Measurements from ENCODE around the gene STIMATE.

The STIMATE gene

DNA sequence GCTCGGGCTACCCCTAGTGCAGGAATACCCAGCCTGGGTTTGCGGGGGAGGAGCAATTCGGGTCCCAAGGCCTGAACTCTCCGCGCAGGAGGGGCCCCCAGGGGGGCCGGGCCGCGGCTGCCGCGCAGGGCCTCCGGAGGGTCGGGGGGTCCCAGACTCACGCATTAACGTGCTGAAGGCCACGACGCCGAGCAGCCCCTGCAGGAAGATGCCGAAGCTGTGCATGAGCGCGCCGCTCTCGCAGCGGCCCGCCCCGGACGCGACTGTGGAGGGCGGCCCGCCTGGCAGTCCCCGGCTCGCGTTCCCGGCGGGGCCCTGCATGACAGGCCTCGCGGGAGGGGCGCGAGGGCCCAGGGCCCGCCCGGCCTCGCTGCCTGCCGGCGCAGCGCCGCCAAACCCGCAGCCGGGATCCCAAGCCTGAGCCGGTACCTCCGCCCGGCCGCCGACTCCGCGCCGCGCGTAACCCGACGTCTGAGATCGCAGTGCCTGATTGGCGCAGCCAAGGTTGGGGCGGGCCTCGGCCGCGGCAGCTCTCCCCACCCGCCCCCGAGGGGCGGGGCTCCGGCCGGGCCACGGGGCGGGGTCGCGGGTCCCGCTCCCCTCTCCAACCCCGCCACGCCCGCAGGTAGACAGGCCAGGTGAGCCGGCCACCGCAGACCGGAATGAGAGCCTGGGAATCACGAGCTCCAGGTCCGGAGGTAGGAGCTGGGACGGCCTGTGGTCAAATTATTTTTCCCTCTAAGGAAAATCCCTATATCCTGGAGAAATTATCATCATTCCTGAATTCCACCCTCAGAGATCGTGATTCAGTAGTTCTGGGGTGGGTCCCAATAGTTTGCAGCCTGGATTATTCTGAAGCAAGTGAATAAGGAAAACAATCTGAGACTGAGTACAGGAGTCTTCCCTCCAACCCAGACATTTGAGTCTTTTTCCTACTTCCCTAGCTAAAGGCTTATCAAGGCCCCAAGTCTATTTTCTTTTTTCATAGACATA is at the start of gene STIMATE:
STIMATE (minus strand) TSS at position 419 of the 993 bp plus-strand sequence; CDS start at position 321, 98 bp downstream.
- H3K4me1 ChIP-seq (ENCODE audit: control insufficient read depth, insufficient read depth, low read length) = no peaks in the 10 kb centered on the region
- H3K4me3 ChIP-seq (ENCODE audit: low read depth, low read length) = peak within 1 kb of the TSS; percentile 66
- POLR2A ChIA-PET = no interaction called here
- CTCF ChIA-PET = interaction anchor here (0.9 kb wide), 1 partner anchor 176 kb away, joined by 3 read pairs; no protein-coding TSS in a partner anchor
- peak within 1 kb of the TSS; percentile 38; the same call in 1 of the 2 replicates for H3K27ac ChIP-seq (ENCODE audit: extremely low read depth, low read depth, low read length)
- peaks cover 0 to 26% of the 10 kb centered on the region in 2 experiments; a peak in 1 of 3 replicates for H3K36me3 ChIP-seq (ENCODE audit: control insufficient read depth in 2 of 2, insufficient read depth in 1 of 2, low read length in 2 of 2)
- no peaks in the 10 kb centered on the region for H3K9me3 ChIP-seq (ENCODE audit: control insufficient read depth, insufficient read depth, low read depth, low read length)
- no peak for TF ChIP-seq ZBTB1 (tag by site-specific recombination; IDR thresholded peaks at IDR 0.05)
- peak; percentile 70 for TF ChIP-seq GLIS1 (tag by site-specific recombination; IDR thresholded peaks at IDR 0.05)
- TF ChIP-seq, protein P1, sequence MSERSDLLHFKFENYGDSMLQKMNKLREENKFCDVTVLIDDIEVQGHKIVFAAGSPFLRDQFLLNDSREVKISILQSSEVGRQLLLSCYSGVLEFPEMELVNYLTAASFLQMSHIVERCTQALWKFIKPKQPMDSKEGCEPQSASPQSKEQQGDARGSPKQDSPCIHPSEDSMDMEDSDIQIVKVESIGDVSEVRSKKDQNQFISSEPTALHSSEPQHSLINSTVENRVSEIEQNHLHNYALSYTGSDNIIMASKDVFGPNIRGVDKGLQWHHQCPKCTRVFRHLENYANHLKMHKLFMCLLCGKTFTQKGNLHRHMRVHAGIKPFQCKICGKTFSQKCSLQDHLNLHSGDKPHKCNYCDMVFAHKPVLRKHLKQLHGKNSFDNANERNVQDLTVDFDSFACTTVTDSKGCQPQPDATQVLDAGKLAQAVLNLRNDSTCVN (tag by site-specific recombination; optimal IDR thresholded peaks at IDR 0.05) = peak; percentile 57
- TF ChIP-seq, protein P2, sequence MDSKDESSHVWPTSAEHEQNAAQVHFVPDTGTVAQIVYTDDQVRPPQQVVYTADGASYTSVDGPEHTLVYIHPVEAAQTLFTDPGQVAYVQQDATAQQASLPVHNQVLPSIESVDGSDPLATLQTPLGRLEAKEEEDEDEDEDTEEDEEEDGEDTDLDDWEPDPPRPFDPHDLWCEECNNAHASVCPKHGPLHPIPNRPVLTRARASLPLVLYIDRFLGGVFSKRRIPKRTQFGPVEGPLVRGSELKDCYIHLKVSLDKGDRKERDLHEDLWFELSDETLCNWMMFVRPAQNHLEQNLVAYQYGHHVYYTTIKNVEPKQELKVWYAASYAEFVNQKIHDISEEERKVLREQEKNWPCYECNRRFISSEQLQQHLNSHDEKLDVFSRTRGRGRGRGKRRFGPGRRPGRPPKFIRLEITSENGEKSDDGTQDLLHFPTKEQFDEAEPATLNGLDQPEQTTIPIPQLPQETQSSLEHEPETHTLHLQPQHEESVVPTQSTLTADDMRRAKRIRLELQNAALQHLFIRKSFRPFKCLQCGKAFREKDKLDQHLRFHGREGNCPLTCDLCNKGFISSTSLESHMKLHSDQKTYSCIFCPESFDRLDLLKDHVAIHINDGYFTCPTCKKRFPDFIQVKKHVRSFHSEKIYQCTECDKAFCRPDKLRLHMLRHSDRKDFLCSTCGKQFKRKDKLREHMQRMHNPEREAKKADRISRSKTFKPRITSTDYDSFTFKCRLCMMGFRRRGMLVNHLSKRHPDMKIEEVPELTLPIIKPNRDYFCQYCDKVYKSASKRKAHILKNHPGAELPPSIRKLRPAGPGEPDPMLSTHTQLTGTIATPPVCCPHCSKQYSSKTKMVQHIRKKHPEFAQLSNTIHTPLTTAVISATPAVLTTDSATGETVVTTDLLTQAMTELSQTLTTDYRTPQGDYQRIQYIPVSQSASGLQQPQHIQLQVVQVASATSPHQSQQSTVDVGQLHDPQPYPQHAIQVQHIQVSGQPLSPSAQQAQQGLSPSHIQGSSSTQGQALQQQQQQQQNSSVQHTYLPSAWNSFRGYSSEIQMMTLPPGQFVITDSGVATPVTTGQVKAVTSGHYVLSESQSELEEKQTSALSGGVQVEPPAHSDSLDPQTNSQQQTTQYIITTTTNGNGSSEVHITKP (tag by site-specific recombination; IDR thresholded peaks at IDR 0.05) = no peak
- TF ChIP-seq ZNF76 (tag by site-specific recombination; IDR thresholded peaks at IDR 0.05; ENCODE audit: borderline replicate concordance, low read depth) = 0 out of 2 replicates have a peak, but pooled peaks have one; percentile 11
- TF ChIP-seq ZNF37A (tag by site-specific recombination; IDR thresholded peaks at IDR 0.05) = no peak
- 0 out of 2 replicates have a peak, but pooled peaks have one; percentile 29 for TF ChIP-seq ZIC2 (tag by site-specific recombination; IDR thresholded peaks at IDR 0.05)
- TF ChIP-seq YY1 (tag by site-specific recombination; IDR thresholded peaks at IDR 0.05) = no peak
- TF ChIP-seq ZNF350 (tag by site-specific recombination; IDR thresholded peaks at IDR 0.05) = no peak
- peak; percentile 39; the same call in 1 of the 2 replicates for TF ChIP-seq ZNF561 (tag by site-specific recombination; IDR thresholded peaks at IDR 0.05; ENCODE audit: borderline replicate concordance)
- TF ChIP-seq, protein P3, sequence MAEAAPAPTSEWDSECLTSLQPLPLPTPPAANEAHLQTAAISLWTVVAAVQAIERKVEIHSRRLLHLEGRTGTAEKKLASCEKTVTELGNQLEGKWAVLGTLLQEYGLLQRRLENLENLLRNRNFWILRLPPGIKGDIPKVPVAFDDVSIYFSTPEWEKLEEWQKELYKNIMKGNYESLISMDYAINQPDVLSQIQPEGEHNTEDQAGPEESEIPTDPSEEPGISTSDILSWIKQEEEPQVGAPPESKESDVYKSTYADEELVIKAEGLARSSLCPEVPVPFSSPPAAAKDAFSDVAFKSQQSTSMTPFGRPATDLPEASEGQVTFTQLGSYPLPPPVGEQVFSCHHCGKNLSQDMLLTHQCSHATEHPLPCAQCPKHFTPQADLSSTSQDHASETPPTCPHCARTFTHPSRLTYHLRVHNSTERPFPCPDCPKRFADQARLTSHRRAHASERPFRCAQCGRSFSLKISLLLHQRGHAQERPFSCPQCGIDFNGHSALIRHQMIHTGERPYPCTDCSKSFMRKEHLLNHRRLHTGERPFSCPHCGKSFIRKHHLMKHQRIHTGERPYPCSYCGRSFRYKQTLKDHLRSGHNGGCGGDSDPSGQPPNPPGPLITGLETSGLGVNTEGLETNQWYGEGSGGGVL (tag by site-specific recombination; IDR thresholded peaks at IDR 0.05) = peak; percentile 7; the same call in 1 of the 2 replicates
- TF ChIP-seq KLF10 (tag by site-specific recombination; IDR thresholded peaks at IDR 0.05) = no peak
- peak; percentile 86 for TF ChIP-seq GLIS2 (tag by site-specific recombination; IDR thresholded peaks at IDR 0.05)
- peak; percentile 47; the same call in 1 of the 2 replicates for TF ChIP-seq ZBTB20 (tag by site-specific recombination; IDR thresholded peaks at IDR 0.05)
- TF ChIP-seq MYNN (tag by site-specific recombination; IDR thresholded peaks at IDR 0.05; ENCODE audit: borderline replicate concordance) = no peak
- TF ChIP-seq ZBTB48 (tag by site-specific recombination; IDR thresholded peaks at IDR 0.05) = no peak
- TF ChIP-seq FEZF1 (tag by site-specific recombination; IDR thresholded peaks at IDR 0.05) = no peak
- TF ChIP-seq SP7 (tag by site-specific recombination; IDR thresholded peaks at IDR 0.05) = no peak
- TF ChIP-seq ZNF426 (tag by site-specific recombination; IDR thresholded peaks at IDR 0.05) = no peak
- TF ChIP-seq IKZF3 (tag by site-specific recombination; IDR thresholded peaks at IDR 0.05) = peak; percentile 68
- TF ChIP-seq GLI4 (tag by site-specific recombination; IDR thresholded peaks at IDR 0.05) = no peak
- TF ChIP-seq ZEB2 (tag by site-specific recombination; IDR thresholded peaks at IDR 0.05) = no peak
- TF ChIP-seq, protein P4, sequence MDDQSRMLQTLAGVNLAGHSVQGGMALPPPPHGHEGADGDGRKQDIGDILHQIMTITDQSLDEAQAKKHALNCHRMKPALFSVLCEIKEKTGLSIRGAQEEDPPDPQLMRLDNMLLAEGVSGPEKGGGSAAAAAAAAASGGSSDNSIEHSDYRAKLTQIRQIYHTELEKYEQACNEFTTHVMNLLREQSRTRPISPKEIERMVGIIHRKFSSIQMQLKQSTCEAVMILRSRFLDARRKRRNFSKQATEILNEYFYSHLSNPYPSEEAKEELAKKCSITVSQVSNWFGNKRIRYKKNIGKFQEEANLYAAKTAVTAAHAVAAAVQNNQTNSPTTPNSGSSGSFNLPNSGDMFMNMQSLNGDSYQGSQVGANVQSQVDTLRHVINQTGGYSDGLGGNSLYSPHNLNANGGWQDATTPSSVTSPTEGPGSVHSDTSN (CRISPR knock-in tag; IDR thresholded peaks at IDR 0.05) = 0 out of 2 replicates have a peak, but pooled peaks have one; percentile 28
- TF ChIP-seq SP2 (tag by site-specific recombination; IDR thresholded peaks at IDR 0.05) = peak; percentile 56
- TF ChIP-seq, protein P5, sequence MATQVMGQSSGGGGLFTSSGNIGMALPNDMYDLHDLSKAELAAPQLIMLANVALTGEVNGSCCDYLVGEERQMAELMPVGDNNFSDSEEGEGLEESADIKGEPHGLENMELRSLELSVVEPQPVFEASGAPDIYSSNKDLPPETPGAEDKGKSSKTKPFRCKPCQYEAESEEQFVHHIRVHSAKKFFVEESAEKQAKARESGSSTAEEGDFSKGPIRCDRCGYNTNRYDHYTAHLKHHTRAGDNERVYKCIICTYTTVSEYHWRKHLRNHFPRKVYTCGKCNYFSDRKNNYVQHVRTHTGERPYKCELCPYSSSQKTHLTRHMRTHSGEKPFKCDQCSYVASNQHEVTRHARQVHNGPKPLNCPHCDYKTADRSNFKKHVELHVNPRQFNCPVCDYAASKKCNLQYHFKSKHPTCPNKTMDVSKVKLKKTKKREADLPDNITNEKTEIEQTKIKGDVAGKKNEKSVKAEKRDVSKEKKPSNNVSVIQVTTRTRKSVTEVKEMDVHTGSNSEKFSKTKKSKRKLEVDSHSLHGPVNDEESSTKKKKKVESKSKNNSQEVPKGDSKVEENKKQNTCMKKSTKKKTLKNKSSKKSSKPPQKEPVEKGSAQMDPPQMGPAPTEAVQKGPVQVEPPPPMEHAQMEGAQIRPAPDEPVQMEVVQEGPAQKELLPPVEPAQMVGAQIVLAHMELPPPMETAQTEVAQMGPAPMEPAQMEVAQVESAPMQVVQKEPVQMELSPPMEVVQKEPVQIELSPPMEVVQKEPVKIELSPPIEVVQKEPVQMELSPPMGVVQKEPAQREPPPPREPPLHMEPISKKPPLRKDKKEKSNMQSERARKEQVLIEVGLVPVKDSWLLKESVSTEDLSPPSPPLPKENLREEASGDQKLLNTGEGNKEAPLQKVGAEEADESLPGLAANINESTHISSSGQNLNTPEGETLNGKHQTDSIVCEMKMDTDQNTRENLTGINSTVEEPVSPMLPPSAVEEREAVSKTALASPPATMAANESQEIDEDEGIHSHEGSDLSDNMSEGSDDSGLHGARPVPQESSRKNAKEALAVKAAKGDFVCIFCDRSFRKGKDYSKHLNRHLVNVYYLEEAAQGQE (tag by site-specific recombination; IDR thresholded peaks at IDR 0.05) = no peak

All from HEK293 (cell line).